Fibroblast of lung (primary cell): ENCODE data around the gene TIMP2.

Experiments used
- EZH2 ChIP-seq: IDR thresholded peaks from 2 replicates; pipeline ENCODE4 v1.5.1; 2012; ENCODE audit warnings: low read length, control low read depth, mild to moderate bottlenecking; ENCODE audit errors: missing control alignments
- TF ChIP-seq, protein P1 (sequence below), 2 donors: IDR thresholded peaks in 1 of 2; conservative IDR thresholded peaks in 1 of 2; 1 replicate in 1 of 2; 2 replicates in 1 of 2; pipeline ENCODE4 v1.5.1; 2011 to 2012; ENCODE audit warnings: low read length in 2 of 2, control low read depth in 1 of 2, inconsistent platforms in 1 of 2, low read depth in 1 of 2, mild to moderate bottlenecking in 1 of 2

DNA sequence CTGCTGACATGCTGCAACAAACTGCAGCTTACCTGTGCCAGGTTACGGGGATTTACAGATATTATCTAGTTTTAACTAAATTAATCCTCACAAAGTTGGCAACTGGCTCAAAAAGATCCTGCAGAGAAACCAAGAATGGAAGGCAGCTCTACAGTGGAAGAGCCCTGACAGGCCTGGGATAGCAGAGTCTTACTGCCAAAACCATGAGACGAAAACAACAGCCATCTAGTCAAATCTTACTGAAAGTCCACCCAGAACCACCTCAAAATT lies 92.7 kb downstream of the TIMP2 start:
- TF ChIP-seq, protein P1, sequence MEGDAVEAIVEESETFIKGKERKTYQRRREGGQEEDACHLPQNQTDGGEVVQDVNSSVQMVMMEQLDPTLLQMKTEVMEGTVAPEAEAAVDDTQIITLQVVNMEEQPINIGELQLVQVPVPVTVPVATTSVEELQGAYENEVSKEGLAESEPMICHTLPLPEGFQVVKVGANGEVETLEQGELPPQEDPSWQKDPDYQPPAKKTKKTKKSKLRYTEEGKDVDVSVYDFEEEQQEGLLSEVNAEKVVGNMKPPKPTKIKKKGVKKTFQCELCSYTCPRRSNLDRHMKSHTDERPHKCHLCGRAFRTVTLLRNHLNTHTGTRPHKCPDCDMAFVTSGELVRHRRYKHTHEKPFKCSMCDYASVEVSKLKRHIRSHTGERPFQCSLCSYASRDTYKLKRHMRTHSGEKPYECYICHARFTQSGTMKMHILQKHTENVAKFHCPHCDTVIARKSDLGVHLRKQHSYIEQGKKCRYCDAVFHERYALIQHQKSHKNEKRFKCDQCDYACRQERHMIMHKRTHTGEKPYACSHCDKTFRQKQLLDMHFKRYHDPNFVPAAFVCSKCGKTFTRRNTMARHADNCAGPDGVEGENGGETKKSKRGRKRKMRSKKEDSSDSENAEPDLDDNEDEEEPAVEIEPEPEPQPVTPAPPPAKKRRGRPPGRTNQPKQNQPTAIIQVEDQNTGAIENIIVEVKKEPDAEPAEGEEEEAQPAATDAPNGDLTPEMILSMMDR (conservative IDR thresholded peaks at IDR 0.05 in 1 of 2, IDR thresholded peaks at IDR 0.05 in 1 of 2; ENCODE audit: low read depth in 1 of 2, low read length in 2 of 2) = no peak
- no peak for TF ChIP-seq EZH2
